GM12878 (cell line): ENCODE data around the gene TMEM91.

Experiments
- BRCA1 ChIP-seq: IDR thresholded peaks from 2 replicates; pipeline ENCODE4 v1.6.1; 2011; ENCODE audit warnings: low read depth, low read length, improper control_type of control experiment
- CTCF ChIP-seq, 3 experiments: IDR thresholded peaks in 2 of 3; conservative IDR thresholded peaks in 1 of 3; 2 replicates each; pipeline ENCODE4 v1.5.1; 2011; ENCODE audit warnings: low read depth in 3 of 3, low read length in 3 of 3, mild to moderate bottlenecking in 3 of 3, control low read depth in 2 of 3, moderate library complexity in 2 of 3, inconsistent platforms in 1 of 3, mixed read lengths in 1 of 3; ENCODE audit not compliant: control insufficient read depth in 2 of 3, insufficient read depth in 1 of 3; ENCODE audit errors: extremely low read depth in 1 of 3
- EZH2 ChIP-seq: IDR thresholded peaks from 2 replicates; pipeline ENCODE4 v1.6.1; 2012; ENCODE audit warnings: low read depth, mild to moderate bottlenecking, control low read depth, inconsistent platforms, low read length, borderline replicate concordance; ENCODE audit not compliant: control insufficient read depth
- FOS ChIP-seq: IDR thresholded peaks from 3 replicates; pipeline ENCODE4 v1.6.1; 2011; ENCODE audit warnings: borderline replicate concordance; ENCODE audit not compliant: insufficient read length; ENCODE audit errors: extremely low read depth
- JUND ChIP-seq: IDR thresholded peaks from 2 replicates; pipeline ENCODE4 v1.6.1; 2012; ENCODE audit warnings: low read depth, mild to moderate bottlenecking, low read length, improper control_type of control experiment, moderate library complexity
- PML ChIP-seq: IDR thresholded peaks from 2 replicates; pipeline ENCODE4 v1.6.1; 2012; ENCODE audit warnings: low read length, inconsistent platforms
- RELA ChIP-seq: fragments of 450-650 bp; IDR thresholded peaks from 2 replicates; pipeline ENCODE4 v1.8.0; 2014; ENCODE audit warnings: borderline replicate concordance; ENCODE audit not compliant: partially characterized antibody
- SRF ChIP-seq, 2 experiments: IDR thresholded peaks; 2 replicates each; pipeline ENCODE4 v1.6.1; 2011; ENCODE audit warnings: low read depth in 2 of 2, low read length in 2 of 2, mild to moderate bottlenecking in 1 of 2, moderate library complexity in 1 of 2
- SUPT20H ChIP-seq: IDR thresholded peaks from 2 replicates; pipeline ENCODE4 v1.6.1; 2011; ENCODE audit warnings: low read depth, mild to moderate bottlenecking, low read length, moderate library complexity, borderline replicate concordance; ENCODE audit not compliant: control insufficient read depth
- TAF1 ChIP-seq: IDR thresholded peaks from 2 replicates; pipeline ENCODE4 v1.6.1; 2011; ENCODE audit warnings: mild to moderate bottlenecking, low read depth, low read length, borderline replicate concordance
- TCF12 ChIP-seq: IDR thresholded peaks from 2 replicates; pipeline ENCODE4 v1.6.1; 2011; ENCODE audit warnings: low read depth, mild to moderate bottlenecking, low read length
- YY1 ChIP-seq: IDR thresholded peaks from 2 replicates; pipeline ENCODE4 v1.6.1; 2011; ENCODE audit warnings: low read depth, mild to moderate bottlenecking, low read length
- ZSCAN29 ChIP-seq: fragments of 450-650 bp; IDR thresholded peaks from 2 replicates; pipeline ENCODE4 v1.6.1; 2017; ENCODE audit warnings: mild to moderate bottlenecking, moderate library complexity
- TF ChIP-seq, protein P1 (sequence below): IDR thresholded peaks from 2 replicates; pipeline ENCODE4 v1.6.1; 2012; ENCODE audit warnings: low read depth, low read length, improper control_type of control experiment

- TF ChIP-seq, protein P1, sequence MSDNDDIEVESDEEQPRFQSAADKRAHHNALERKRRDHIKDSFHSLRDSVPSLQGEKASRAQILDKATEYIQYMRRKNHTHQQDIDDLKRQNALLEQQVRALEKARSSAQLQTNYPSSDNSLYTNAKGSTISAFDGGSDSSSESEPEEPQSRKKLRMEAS: no peak
- TF ChIP-seq SRF (IDR thresholded peaks at IDR 0.05; ENCODE audit: low read depth in 2 of 2, low read length in 2 of 2) (no peak), TAF1 (no peak), EZH2 (no peak), RELA (no peak), ZSCAN29 (no peak), TCF12 (no peak), SUPT20H (no peak), CTCF (IDR thresholded peaks at IDR 0.05 in 2 of 3, conservative IDR thresholded peaks at IDR 0.05 in 1 of 3; ENCODE audit: control insufficient read depth in 2 of 3, extremely low read depth in 1 of 3, insufficient read depth in 1 of 3, low read depth in 3 of 3, low read length in 3 of 3) (no peak), BRCA1 (no peak), YY1 (no peak), JUND (no peak), FOS (no peak), PML (no peak)
Measured at GRCh38 chr19:41433171-41433570, 56.8 kb downstream of the TMEM91 start.
